KG1 (cell line): ENCODE data around the gene ESRRG.
A peak's percentile ranks its signal among the peaks of the same experiment; 100 is the strongest.

Experiments
- DNase-seq: peaks from one replicate; lab custom pipeline; 2025; lab: John Stamatoyannopoulos, UW

ESRRG gene

GRCh38 chr1:216723274-216723780, at the start of gene ESRRG:
Gene ESRRG (minus strand): TSS chr1:216723429. CDS start chr1:216723299, 130 bp downstream.
- DNase-seq = no peak

DNA sequence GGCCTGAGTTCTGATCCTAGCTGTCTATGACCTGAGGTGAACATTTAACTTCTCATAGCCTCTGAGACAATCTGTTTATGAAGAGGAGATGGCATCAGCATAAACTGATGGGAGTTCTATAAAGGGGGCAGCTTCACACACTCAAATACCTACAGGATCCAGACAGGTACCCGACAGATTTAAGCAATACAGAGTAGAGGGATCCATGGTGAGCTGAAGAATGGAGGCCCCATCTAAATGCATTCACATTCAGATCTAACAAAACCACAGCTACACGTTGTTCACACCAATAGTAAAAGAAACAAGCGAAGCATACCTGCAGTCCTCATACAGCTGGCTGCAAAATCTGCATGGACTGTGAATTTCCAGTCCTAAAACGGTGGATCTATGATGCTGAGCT, 48.7 kb upstream of the ESRRG start:
- no peak for DNase-seq

GRCh38 chr1:216766633-216767327, 43.6 kb upstream of the ESRRG start:
- no peak for DNase-seq

GRCh38 chr1:216765346-216766300, 42.4 kb upstream of the ESRRG start:
- DNase-seq = no peak

DNA sequence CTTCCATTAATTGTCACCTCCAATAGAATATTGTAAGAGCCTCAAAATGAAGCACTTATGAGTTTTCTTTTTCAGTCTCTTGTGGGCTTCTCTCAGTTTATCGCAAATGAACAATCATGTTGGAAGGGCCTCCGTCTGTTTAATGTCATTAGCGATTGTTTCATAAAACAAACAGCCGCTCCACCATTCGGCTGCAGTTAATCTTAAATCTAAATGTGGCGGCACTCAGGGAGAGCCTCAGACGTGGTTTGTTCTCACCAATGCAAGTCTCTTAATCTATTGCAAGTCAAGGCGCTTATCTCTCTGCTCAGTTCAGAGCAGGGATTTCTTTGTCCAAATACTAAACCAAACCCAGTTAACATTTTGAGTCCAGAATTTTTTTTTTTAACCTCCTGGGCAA, 34.9 kb upstream of the ESRRG start:
- DNase-seq = no peak

DNA sequence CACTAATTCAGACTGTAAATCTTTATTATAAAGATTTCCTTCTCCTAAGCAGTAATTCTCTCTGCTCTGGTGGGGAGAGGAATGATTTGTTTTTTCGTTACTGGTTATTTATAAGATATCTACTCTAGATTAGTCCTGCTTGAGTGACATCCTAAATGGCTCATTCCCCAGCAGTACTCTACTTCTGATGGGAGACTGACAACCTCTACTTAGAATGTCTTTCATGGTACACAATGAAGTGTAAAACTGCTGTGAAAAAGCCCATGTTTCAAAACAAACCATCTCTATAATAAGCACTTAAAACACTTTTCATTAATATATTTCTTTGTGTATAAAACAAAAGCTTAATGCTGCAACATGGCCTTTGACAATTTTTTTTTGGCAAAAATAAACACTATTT, 33.9 kb upstream of the ESRRG start:
- no peak for DNase-seq

- no peak for DNase-seq
Measured at GRCh38 chr1:216750961-216751360, 27.7 kb upstream of the ESRRG start.

- peak; percentile 10 for DNase-seq
Measured at GRCh38 chr1:216750031-216750627, 26.9 kb upstream of the ESRRG start.

- DNase-seq = no peak
Measured at GRCh38 chr1:216749232-216749631, 26.0 kb upstream of the ESRRG start.

DNA sequence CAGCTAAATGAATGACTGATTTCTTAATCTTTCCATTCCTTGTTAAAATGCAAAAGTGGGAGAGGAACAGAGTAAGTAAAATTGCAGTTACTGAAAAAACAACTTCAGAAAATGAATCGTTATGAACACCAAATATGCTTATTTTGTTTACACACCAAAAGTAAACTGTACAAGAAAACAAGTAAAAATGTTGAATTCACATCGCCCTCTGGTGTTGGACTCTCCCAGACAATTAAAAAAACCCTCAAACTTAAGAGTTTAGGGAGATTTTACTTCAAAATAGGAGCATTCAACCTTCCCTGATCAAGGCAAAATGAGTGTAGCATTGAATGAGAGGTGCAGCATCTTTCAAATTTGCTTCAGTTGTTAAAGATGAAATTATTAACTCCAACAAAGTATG, 19.4 kb upstream of the ESRRG start:
- DNase-seq = no peak

- no peak for DNase-seq
Measured at GRCh38 chr1:216740331-216740730, 17.1 kb upstream of the ESRRG start.

- DNase-seq = no peak
Measured at GRCh38 chr1:216739793-216740192, 16.6 kb upstream of the ESRRG start.

GRCh38 chr1:216732121-216732520, 8.9 kb upstream of the ESRRG start:
- no peak for DNase-seq

DNA sequence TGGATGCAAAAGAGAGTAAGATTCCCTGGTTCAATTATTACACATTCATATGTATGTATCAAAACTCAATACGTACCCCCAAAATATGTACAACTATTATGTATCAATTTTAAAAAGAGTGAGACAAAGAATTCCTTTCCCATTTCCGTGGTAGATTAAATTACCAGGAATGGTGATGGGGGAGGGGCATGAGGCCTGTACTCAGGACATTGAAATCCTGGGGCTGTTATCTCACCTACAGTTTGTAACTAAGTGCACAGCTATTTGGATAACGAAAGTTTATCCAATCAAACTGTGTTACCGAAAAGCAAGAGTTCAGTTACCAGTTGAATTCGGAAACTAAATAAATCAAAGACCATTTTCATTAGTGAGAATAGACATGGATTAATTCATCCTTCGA, 8.3 kb upstream of the ESRRG start:
- DNase-seq = no peak

DNA sequence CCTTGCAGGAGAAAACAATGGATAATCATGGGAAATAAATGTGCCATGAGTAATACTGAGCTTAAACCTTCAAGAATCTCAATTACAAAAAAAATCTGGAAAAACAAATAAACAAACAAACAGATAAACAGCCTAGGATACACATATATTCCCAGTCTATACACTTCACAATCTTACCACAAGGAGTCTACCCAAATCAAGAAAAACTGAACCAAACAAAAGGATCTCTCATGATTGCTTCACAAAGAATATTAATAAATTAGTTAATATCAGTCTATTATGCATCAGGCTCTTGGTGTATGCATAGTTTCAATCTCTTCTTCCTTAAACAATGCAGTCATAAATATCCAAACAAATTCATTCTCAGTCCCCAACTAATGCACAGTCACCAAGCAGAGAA, 3.2 kb upstream of the ESRRG start:
- no peak for DNase-seq

DNA sequence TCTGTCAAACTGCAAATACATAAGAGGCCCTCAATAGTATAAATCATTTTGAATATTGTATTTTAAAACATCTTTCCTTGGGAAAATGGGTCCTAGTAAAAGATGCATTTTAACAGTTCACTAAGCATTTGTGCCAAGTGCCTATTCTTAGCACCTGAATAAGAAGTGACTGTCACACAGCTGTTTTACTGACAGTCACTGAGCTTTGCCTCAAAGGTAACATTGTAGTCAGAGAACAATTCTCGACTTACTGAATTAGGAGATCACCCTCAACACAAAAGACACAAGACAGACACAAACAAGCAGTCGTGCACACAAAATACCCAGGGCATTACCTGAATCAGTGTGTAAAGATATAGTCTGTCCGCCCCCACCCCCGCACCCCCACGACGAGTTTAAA, 408 bp downstream of the ESRRG start:
- no peak for DNase-seq

DNA sequence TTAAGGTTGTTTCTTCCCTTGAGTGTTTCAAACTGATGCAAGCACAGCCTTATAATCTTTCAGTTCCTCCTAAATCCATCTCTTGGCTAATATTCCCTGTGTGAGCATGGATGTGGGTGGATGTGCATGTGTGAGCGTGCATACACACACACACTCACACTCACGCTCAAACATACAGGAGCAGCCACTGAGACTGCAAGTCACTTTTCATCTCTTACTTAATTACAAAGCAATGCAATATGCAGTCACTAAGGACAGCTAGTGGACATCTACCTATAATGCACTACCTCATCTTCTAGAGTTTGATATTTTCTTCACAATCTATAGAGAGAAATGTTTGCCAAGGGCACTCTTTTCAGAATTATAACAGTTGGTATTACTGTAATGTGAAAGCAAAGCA, 1.4 kb downstream of the ESRRG start:
- DNase-seq = no peak

GRCh38 chr1:216721062-216721461, 2.2 kb downstream of the ESRRG start:
- no peak for DNase-seq

DNA sequence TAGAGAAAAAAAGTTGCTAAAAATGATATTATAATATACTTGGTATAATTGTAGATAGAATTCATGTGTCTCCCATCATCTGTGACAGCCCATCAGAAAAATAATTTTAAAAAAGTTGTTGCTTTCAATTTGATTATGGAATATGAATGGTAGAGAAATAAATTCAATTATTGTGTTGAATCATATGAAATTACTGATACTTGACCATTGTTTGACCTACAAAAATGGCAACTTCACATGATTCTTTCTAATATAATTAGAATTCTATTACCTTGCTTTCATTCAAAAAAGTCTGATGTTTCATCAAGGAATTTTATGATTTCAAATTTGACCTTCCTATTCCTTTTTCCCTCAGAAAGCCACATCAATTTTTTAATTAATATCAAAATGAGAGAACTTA, 11.5 kb downstream of the ESRRG start:
- no peak for DNase-seq

GRCh38 chr1:216710598-216711333, 12.5 kb downstream of the ESRRG start:
- no peak for DNase-seq

GRCh38 chr1:216710055-216710454, 13.2 kb downstream of the ESRRG start:
- DNase-seq = no peak

DNA sequence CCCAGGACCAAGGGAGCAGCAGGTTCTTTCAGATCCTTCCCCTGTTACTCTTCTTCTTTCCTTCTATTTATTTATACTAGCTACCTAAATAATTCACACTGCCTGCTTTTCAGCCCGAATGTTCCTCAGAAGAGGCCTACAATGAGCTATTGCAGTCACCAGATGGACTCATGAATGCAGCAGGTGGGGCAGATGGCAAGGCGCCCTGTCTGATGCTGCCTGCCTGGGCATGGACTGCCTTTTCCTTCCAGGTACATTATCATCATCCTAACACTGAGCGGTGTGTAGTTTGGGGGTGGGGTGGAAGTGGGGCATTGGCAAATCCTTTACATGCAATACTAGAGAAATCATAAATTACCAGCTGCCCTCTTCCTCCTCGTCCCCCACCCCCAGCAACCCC, 17.6 kb downstream of the ESRRG start:
- DNase-seq = no peak
